Keratinocyte (primary cell): ENCODE data around the gene DNAJB2. TPM values are rescaled to one million over a fixed set of nuclear protein-coding genes. Genes with fewer than 3 reads are reported as not detected.

Experiments used
- DNase-seq: peaks from one replicate; pipeline ENCODE4 v3.0.0-alpha.2; 2011; ENCODE audit warnings: low read depth, missing footprints, low spot score
- FAIRE-seq: peaks from 2 replicates; lab custom pipeline; 2011; peaks lifted over from hg19 to GRCh38; lab: Jason Lieb, UNC
- H2AFZ ChIP-seq: 2 replicates; pipeline ENCODE4 v1.6.0; 2012; ENCODE audit warnings: low read length, control low read depth, inconsistent platforms; ENCODE audit not compliant: control insufficient read depth
- H3K27ac ChIP-seq: 2 replicates; pipeline ENCODE4 v1.5.1; 2011; ENCODE audit warnings: low read length; ENCODE audit not compliant: control insufficient read depth, insufficient read depth
- H3K27me3 ChIP-seq: 3 replicates; pipeline ENCODE4 v1.6.0; 2011; ENCODE audit warnings: low read length; ENCODE audit not compliant: control insufficient read depth, insufficient read depth; ENCODE audit errors: extremely low read depth
- H3K36me3 ChIP-seq, 2 experiments: 2 replicates in 1 of 2; 3 replicates in 1 of 2; pipeline ENCODE4 v1.5.1; 2011; ENCODE audit warnings: low read length in 2 of 2, mild to moderate bottlenecking in 1 of 2; ENCODE audit not compliant: control insufficient read depth in 2 of 2, insufficient read depth in 2 of 2; ENCODE audit errors: extremely low read depth in 1 of 2
- H3K4me1 ChIP-seq: 3 replicates; pipeline ENCODE4 v1.5.1; 2011; ENCODE audit warnings: low read length; ENCODE audit not compliant: control insufficient read depth, insufficient read depth; ENCODE audit errors: extremely low read depth
- H3K4me2 ChIP-seq: 3 replicates; pipeline ENCODE4 v1.6.0; 2011; ENCODE audit warnings: low read depth, low read length; ENCODE audit not compliant: control insufficient read depth, insufficient read depth; ENCODE audit errors: extremely low read depth
- H3K4me3 ChIP-seq, 3 experiments: fragments of 200-600 bp in 1 of 3; sonication (generic) in 1 of 3; 2 replicates in 2 of 3; 3 replicates in 1 of 3; pipeline ENCODE4 v1.5.1; 2011 to 2016; ENCODE audit warnings: low read length in 3 of 3, mild to moderate bottlenecking in 3 of 3, control low read depth in 2 of 3, inconsistent platforms in 1 of 3, low read depth in 1 of 3, mixed read lengths in 1 of 3, mixed run types in 1 of 3, moderate library complexity in 1 of 3; ENCODE audit not compliant: control insufficient read depth in 2 of 3, insufficient read depth in 2 of 3; ENCODE audit errors: extremely low read depth in 1 of 3
- H3K79me2 ChIP-seq: 2 replicates; pipeline ENCODE4 v1.6.0; 2012; ENCODE audit warnings: low read length; ENCODE audit not compliant: control insufficient read depth, insufficient read depth
- H3K9ac ChIP-seq: 3 replicates; pipeline ENCODE4 v1.6.0; 2011; ENCODE audit warnings: low read length; ENCODE audit not compliant: control insufficient read depth, insufficient read depth; ENCODE audit errors: extremely low read depth
- H3K9me1 ChIP-seq: 3 replicates; pipeline ENCODE4 v1.6.0; 2011; ENCODE audit warnings: low read length; ENCODE audit not compliant: control insufficient read depth, insufficient read depth; ENCODE audit errors: extremely low read depth
- H3K9me3 ChIP-seq: 2 replicates; pipeline ENCODE4 v1.5.1; 2012; ENCODE audit warnings: low read depth, low read length; ENCODE audit not compliant: control insufficient read depth
- H4K20me1 ChIP-seq: 3 replicates; pipeline ENCODE4 v1.6.0; 2011; ENCODE audit warnings: low read length; ENCODE audit not compliant: control insufficient read depth, insufficient read depth; ENCODE audit errors: extremely low read depth
- CTCF ChIP-seq, 3 experiments: IDR thresholded peaks in 1 of 3; conservative IDR thresholded peaks in 1 of 3; optimal IDR thresholded peaks in 1 of 3; 2 replicates in 2 of 3; 3 replicates in 1 of 3; pipeline versions ENCODE3 to v1.5.1; 2011; ENCODE audit warnings: low read length in 3 of 3, mild to moderate bottlenecking in 3 of 3, moderate library complexity in 2 of 3, control low read depth in 1 of 3, inconsistent platforms in 1 of 3; ENCODE audit not compliant: insufficient read depth in 2 of 3; ENCODE audit errors: extremely low read depth in 1 of 3
- EZH2 ChIP-seq: IDR thresholded peaks from one replicate; pipeline ENCODE4 v1.6.1; 2012; ENCODE audit warnings: inconsistent platforms, mild to moderate bottlenecking, low read length, moderate library complexity
- dilution Hi-C: fragments of 300-500 bp; cut with MboI; formaldehyde crosslinking; loops from one replicate; pipeline ENCODE4 v1.7.0; 2020; ENCODE audit warnings: low sequenced_read_pairs; ENCODE audit not compliant: extremely low pct_ligation_motif_present
- polyA plus RNA-seq, 5 experiments: library from polyadenylated mRNA; depleted of rRNA in 3 of 5; stranded (reverse) in 3 of 5; stranded (forward) in 1 of 5; unstranded in 1 of 5; fragments of >200 nt; gene quantifications; 1 replicate in 1 of 5; 2 replicates in 3 of 5; 3 replicates in 1 of 5; pipeline versions ENCODE4 v1.2.1 to v1.2.3, GENCODE V29; 2011 to 2012; ENCODE audit warnings: missing spikeins in 2 of 5, low read depth in 1 of 5, low replicate concordance in 1 of 5

Gene DNAJB2
- polyA plus RNA-seq, 1 donor (not counting 4 experiments of a cell fraction or from before 2014, with no cell fraction given): 51.7 TPM

DNA sequence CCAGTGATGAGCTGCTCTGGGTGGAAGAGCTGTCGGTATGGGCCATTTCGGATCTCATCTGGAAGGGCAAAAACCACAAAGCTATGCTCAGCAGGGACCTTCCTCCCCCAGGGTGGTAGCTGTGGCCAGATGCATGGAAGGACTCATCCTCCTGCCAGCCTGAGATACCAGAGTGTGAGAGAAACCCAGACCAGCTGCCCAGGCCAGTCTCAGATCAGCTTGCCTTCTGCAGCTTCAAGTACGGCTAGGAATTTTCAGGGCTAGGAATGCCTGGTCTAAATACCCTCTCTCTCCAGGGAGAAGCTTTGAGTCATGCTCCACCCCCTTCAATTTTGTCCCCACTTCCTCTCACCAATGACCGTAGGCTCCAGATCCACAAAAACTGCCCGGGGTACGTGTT, 27.5 kb upstream of the DNAJB2 start:
- TF ChIP-seq EZH2 (no peak), CTCF (optimal IDR thresholded peaks at IDR 0.05 in 1 of 3, IDR thresholded peaks at IDR 0.05 in 1 of 3, conservative IDR thresholded peaks at IDR 0.05 in 1 of 3; ENCODE audit: extremely low read depth in 1 of 3, insufficient read depth in 2 of 3, low read length in 3 of 3) (no peak)
- H4K20me1 ChIP-seq: peaks cover 5% of the 10 kb centered on the region
- peaks cover 54% of the 10 kb centered on the region for H3K4me1 ChIP-seq
- FAIRE-seq: no peak
- peak overlapping the region; percentile 85 for H3K27ac ChIP-seq
- H3K4me3 ChIP-seq: peak overlapping the region; percentile 74 to 92 (median 90)
- H3K9me1 ChIP-seq: no peaks in the 10 kb centered on the region
- peaks cover 4% of the 10 kb centered on the region for H3K27me3 ChIP-seq
- dilution Hi-C loops: no loop called here
- no peak overlapping the region for H2AFZ ChIP-seq
- H3K36me3 ChIP-seq: peaks cover 30 to 38% of the 10 kb centered on the region in 2 experiments
- H3K9ac ChIP-seq: peak overlapping the region; percentile 93
- no peaks in the 10 kb centered on the region for H3K9me3 ChIP-seq
- peaks cover 47% of the 10 kb centered on the region for H3K79me2 ChIP-seq
- H3K4me2 ChIP-seq: peak overlapping the region; percentile 95
- DNase-seq: no peak

DNA sequence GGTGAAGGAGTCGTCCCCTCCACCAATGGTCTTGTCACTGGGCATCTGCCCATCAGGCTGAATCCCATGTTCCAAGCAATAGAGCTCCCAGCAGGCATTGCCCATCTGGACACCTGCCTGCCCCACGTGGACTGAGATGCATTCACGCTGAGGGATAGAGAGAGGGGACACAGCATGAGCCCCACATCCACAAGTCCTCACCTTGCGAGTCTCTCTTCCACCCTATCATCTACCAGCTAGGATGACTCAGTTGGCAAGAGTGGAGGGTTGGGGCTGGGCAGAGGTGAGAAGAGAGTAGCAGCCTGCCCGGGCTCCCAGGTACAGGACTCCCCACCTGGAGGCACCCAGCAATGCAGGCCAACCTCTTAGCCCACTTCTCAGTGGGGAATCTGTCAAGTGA, 27.1 kb upstream of the DNAJB2 start:
- H3K9me1 ChIP-seq: no peaks in the 10 kb centered on the region
- H3K27ac ChIP-seq: peak overlapping the region; percentile 85
- H3K79me2 ChIP-seq: peaks cover 44% of the 10 kb centered on the region
- H3K9ac ChIP-seq: peak overlapping the region; percentile 93
- H4K20me1 ChIP-seq: peaks cover 5% of the 10 kb centered on the region
- peaks cover 52% of the 10 kb centered on the region for H3K4me1 ChIP-seq
- H3K27me3 ChIP-seq: peaks cover 4% of the 10 kb centered on the region
- DNase-seq (no peak), FAIRE-seq (peak; percentile 67)
- TF ChIP-seq CTCF (optimal IDR thresholded peaks at IDR 0.05 in 1 of 3, IDR thresholded peaks at IDR 0.05 in 1 of 3, conservative IDR thresholded peaks at IDR 0.05 in 1 of 3; ENCODE audit: extremely low read depth in 1 of 3, insufficient read depth in 2 of 3, low read length in 3 of 3) (peak in 2 of 3 experiments; percentile 29 to 30), EZH2 (no peak)
- no peak overlapping the region for H2AFZ ChIP-seq
- H3K4me2 ChIP-seq: peak overlapping the region; percentile 95
- H3K9me3 ChIP-seq: no peaks in the 10 kb centered on the region
- dilution Hi-C loops: no loop called here
- H3K36me3 ChIP-seq: peaks cover 29 to 34% of the 10 kb centered on the region in 2 experiments
- peak overlapping the region; percentile 74 to 92 (median 90) for H3K4me3 ChIP-seq
